ENCODE measurements around the gene CHRNA3.

GRCh38 chr15:78640527-78641101, 19.8 kb upstream of the CHRNA3 start:
- TF ChIP-seq CTCF (optimal IDR thresholded peaks at IDR 0.05 in 1 of 3, IDR thresholded peaks at IDR 0.05 in 1 of 3, conservative IDR thresholded peaks at IDR 0.05 in 1 of 3; ENCODE audit: extremely low read depth in 1 of 3, insufficient read depth in 2 of 3, low read length in 3 of 3) (no peak), EZH2 (IDR thresholded peaks at IDR 0.05; ENCODE audit: low read length) (peak; percentile 43)

Data from keratinocyte (primary cell).